HG03520 (cell line): ENCODE measurements around the gene FADS2.

Experiments
- ATAC-seq: cut with Tn5 transposase; IDR thresholded peaks from one replicate; pipeline ENCODE4 v1.9.1; 2021; ENCODE audit warnings: mild to moderate bottlenecking, moderate library complexity; ENCODE audit not compliant: unreplicated experiment

FADS2 gene

GRCh38 chr11:61795459-61795858 is 32.6 kb upstream of the FADS2 start:
- no peak for ATAC-seq

- ATAC-seq: no peak
Measured at GRCh38 chr11:61795876-61796526, 32.1 kb upstream of the FADS2 start.

GRCh38 chr11:61797263-61797944 is 30.7 kb upstream of the FADS2 start:
- ATAC-seq: no peak

- no peak for ATAC-seq
Measured at GRCh38 chr11:61799665-61800284, 28.3 kb upstream of the FADS2 start.

- no peak for ATAC-seq
Measured at GRCh38 chr11:61800331-61801281, 27.5 kb upstream of the FADS2 start.

- ATAC-seq: no peak
Measured at GRCh38 chr11:61802605-61803004, 25.5 kb upstream of the FADS2 start.

GRCh38 chr11:61803889-61804647 is 24.0 kb upstream of the FADS2 start:
- no peak for ATAC-seq

- no peak for ATAC-seq
Measured at GRCh38 chr11:61805146-61805545, 23.0 kb upstream of the FADS2 start.

- no peak for ATAC-seq
Measured at GRCh38 chr11:61806785-61807184, 21.3 kb upstream of the FADS2 start.

GRCh38 chr11:61810671-61811175 is 17.4 kb upstream of the FADS2 start:
- no peak for ATAC-seq

GRCh38 chr11:61811831-61812230 is 16.3 kb upstream of the FADS2 start:
- ATAC-seq: no peak

GRCh38 chr11:61812736-61813411 is 15.2 kb upstream of the FADS2 start:
- ATAC-seq: no peak

GRCh38 chr11:61814247-61814957 is 13.7 kb upstream of the FADS2 start:
- ATAC-seq: no peak

- peak; percentile 38 for ATAC-seq
Measured at GRCh38 chr11:61814958-61815789, 12.9 kb upstream of the FADS2 start.

GRCh38 chr11:61815790-61816735 is 12.0 kb upstream of the FADS2 start:
- no peak for ATAC-seq

GRCh38 chr11:61816736-61817455 is 11.2 kb upstream of the FADS2 start, which contains the start of gene FADS1:
Gene FADS1, minus strand, starts transcription at chr11:61817003. Its CDS starts 74 bp downstream, at chr11:61816929.
- no peak for ATAC-seq
